Mesenchymal stem cell (in vitro differentiated cells and primary cell): ENCODE measurements around the gene PLCH2.
"Not testable (repeated sequence)": the region's sequence is repeated elsewhere in the genome, so short reads cannot be mapped to it uniquely, and the experiment has no call there.

Experiments
- DNase-seq: peaks from one replicate; pipeline ENCODE4 v3.0.0-alpha.2; 2013
- H2AFZ ChIP-seq: one replicate; pipeline ENCODE4 v1.6.1; 2013; ENCODE audit warnings: low read depth, mild to moderate bottlenecking, control low read depth, inconsistent platforms, low read length, moderate library complexity
- H2AK5ac ChIP-seq: 2 replicates; pipeline ENCODE4 v1.6.1; 2013; ENCODE audit warnings: low read length, moderate library complexity, mild to moderate bottlenecking, inconsistent platforms; ENCODE audit not compliant: severe bottlenecking
- H2BK120ac ChIP-seq: one replicate; pipeline ENCODE4 v1.6.1; 2013; ENCODE audit warnings: low read depth, mild to moderate bottlenecking, inconsistent platforms, low read length, moderate library complexity
- H2BK12ac ChIP-seq, 2 experiments: one replicate each; pipeline ENCODE4 v1.6.1; 2013; ENCODE audit warnings: inconsistent platforms in 2 of 2, low read length in 2 of 2, mild to moderate bottlenecking in 2 of 2, moderate library complexity in 2 of 2, control low read depth in 1 of 2
- H2BK15ac ChIP-seq: one replicate; pipeline ENCODE4 v1.6.1; 2013; ENCODE audit warnings: mild to moderate bottlenecking, low read depth, inconsistent platforms; ENCODE audit not compliant: poor library complexity, severe bottlenecking
- H2BK5ac ChIP-seq: 2 replicates; pipeline ENCODE4 v1.6.1; 2013; ENCODE audit warnings: low read depth, mild to moderate bottlenecking, low read length, control low read depth, inconsistent platforms; ENCODE audit not compliant: poor library complexity, severe bottlenecking
- H3K14ac ChIP-seq, 2 experiments: one replicate each; pipeline ENCODE4 v1.6.1; 2013; ENCODE audit warnings: inconsistent platforms in 2 of 2, low read length in 2 of 2, control low read depth in 1 of 2, mild to moderate bottlenecking in 1 of 2, moderate library complexity in 1 of 2
- H3K18ac ChIP-seq, 2 experiments: one replicate each; pipeline ENCODE4 v1.6.1; 2013; ENCODE audit warnings: inconsistent platforms in 2 of 2, low read length in 2 of 2, control low read depth in 1 of 2, low read depth in 1 of 2, mild to moderate bottlenecking in 1 of 2
- H3K23ac ChIP-seq, 2 experiments: one replicate each; pipeline ENCODE4 v1.6.1; 2013; ENCODE audit warnings: inconsistent platforms in 2 of 2, low read length in 2 of 2, mild to moderate bottlenecking in 2 of 2, moderate library complexity in 2 of 2, control low read depth in 1 of 2
- H3K27ac ChIP-seq: 2 replicates; pipeline ENCODE4 v1.5.1; 2013; ENCODE audit warnings: mild to moderate bottlenecking, moderate library complexity, low read length, control low read depth, inconsistent platforms; ENCODE audit not compliant: poor library complexity, severe bottlenecking
- H3K27me3 ChIP-seq, 2 experiments: 2 replicates each; pipeline versions ENCODE4 v1.6.1 to v1.7.0; 2013; ENCODE audit warnings: low read length in 2 of 2, mild to moderate bottlenecking in 2 of 2, moderate library complexity in 2 of 2, control low read depth in 1 of 2, inconsistent platforms in 1 of 2; ENCODE audit not compliant: control insufficient read depth in 1 of 2, insufficient read depth in 1 of 2
- H3K36me3 ChIP-seq, 2 experiments: 2 replicates each; pipeline versions ENCODE4 v1.6.1 to v1.7.0; 2013; ENCODE audit warnings: low read length in 2 of 2, control low read depth in 1 of 2, inconsistent platforms in 1 of 2, low read depth in 1 of 2, mild to moderate bottlenecking in 1 of 2; ENCODE audit not compliant: insufficient read depth in 2 of 2, control insufficient read depth in 1 of 2
- H3K4ac ChIP-seq, 2 experiments: one replicate each; pipeline ENCODE4 v1.6.1; 2013; ENCODE audit warnings: inconsistent platforms in 2 of 2, low read length in 2 of 2, mild to moderate bottlenecking in 2 of 2, moderate library complexity in 2 of 2, control low read depth in 1 of 2, low read depth in 1 of 2
- H3K4me1 ChIP-seq: 2 replicates; pipeline ENCODE4 v1.6.1; 2013; ENCODE audit warnings: low read depth, low read length, control low read depth; ENCODE audit not compliant: control insufficient read depth, insufficient read depth
- H3K4me2 ChIP-seq: 2 replicates; pipeline ENCODE4 v1.6.1; 2013; ENCODE audit warnings: low read length, mild to moderate bottlenecking, inconsistent platforms; ENCODE audit not compliant: poor library complexity, severe bottlenecking
- H3K4me3 ChIP-seq, 2 experiments: 2 replicates each; pipeline versions ENCODE4 v1.5.1 to v1.7.0; 2013; ENCODE audit warnings: low read length in 2 of 2, mild to moderate bottlenecking in 2 of 2, control low read depth in 1 of 2, low read depth in 1 of 2; ENCODE audit not compliant: insufficient read depth in 1 of 2
- H3K79me1 ChIP-seq: replicated peaks from 2 replicates; pipeline ENCODE4 v1.6.1; 2013; ENCODE audit warnings: mild to moderate bottlenecking, control low read depth, low read length, inconsistent platforms; ENCODE audit not compliant: poor library complexity, severe bottlenecking
- H3K9ac ChIP-seq: 2 replicates; pipeline ENCODE4 v1.7.0; 2013; ENCODE audit warnings: mild to moderate bottlenecking, low read length, moderate library complexity
- H3K9me3 ChIP-seq: 2 replicates; pipeline ENCODE4 v1.7.0; 2013; ENCODE audit warnings: mild to moderate bottlenecking, low read length; ENCODE audit not compliant: control insufficient read depth
- H4K8ac ChIP-seq: one replicate; pipeline ENCODE4 v1.6.1; 2013; ENCODE audit warnings: inconsistent platforms, mild to moderate bottlenecking, low read length, moderate library complexity
- H4K91ac ChIP-seq: one replicate; pipeline ENCODE4 v1.6.1; 2013; ENCODE audit warnings: mild to moderate bottlenecking, low read length, inconsistent platforms
- WGBS: methylation state at CpG from one replicate; pipeline ENCODE4 v1.1.7; 2013; ENCODE audit warnings: mixed read lengths; 5-methylcytosine and 5-hydroxymethylcytosine counted together

PLCH2 gene

DNA sequence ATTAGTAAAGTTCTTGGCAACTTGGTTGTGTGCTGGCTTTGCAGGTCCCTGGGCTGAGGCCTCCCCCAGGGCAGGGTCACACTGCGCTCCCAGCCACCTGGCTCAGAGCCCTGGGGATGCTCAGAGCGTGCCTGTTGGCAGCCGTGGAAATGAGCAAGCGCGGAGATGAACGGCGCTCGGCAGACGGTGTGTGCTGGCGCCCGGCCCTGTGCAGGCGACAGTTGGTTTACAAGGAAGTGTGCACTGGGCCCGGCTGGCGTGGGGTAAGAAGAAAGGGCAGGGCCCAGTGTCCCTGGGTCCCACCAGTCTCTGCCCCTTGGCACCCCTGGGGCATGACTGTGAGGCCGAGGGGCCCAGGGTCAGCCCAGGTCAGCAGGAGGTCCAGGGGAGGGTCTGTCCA is 38.1 kb upstream of the PLCH2 start:
- Histone ChIP-seq H2AK5ac (no peak overlapping the region), H3K9ac (no peak overlapping the region), H2BK12ac (no peak overlapping the region), H2BK15ac (no peak overlapping the region), H3K4ac (no peak overlapping the region), H2BK5ac (no peak overlapping the region), H3K23ac (no peak overlapping the region), H3K4me1 (peaks cover 17% of the 10 kb centered on the region), H2BK120ac (no peak overlapping the region), H3K4me3 (no peak overlapping the region), H3K27me3 (peaks cover 18 to 67% of the 10 kb centered on the region in 2 experiments), H4K91ac (no peak overlapping the region), H3K79me1 (no peaks in the 10 kb centered on the region), H2AFZ (no peak overlapping the region), H3K4me2 (no peak overlapping the region), H3K14ac (no peak overlapping the region), H3K36me3 (no peaks in the 10 kb centered on the region), H3K27ac (no peak overlapping the region), H3K18ac (no peak overlapping the region), H4K8ac (no peak overlapping the region), H3K9me3 (no peaks in the 10 kb centered on the region)
- DNase-seq: no peak
- WGBS: 85% methylated on average over 15 of the region's 15 CpGs

DNA sequence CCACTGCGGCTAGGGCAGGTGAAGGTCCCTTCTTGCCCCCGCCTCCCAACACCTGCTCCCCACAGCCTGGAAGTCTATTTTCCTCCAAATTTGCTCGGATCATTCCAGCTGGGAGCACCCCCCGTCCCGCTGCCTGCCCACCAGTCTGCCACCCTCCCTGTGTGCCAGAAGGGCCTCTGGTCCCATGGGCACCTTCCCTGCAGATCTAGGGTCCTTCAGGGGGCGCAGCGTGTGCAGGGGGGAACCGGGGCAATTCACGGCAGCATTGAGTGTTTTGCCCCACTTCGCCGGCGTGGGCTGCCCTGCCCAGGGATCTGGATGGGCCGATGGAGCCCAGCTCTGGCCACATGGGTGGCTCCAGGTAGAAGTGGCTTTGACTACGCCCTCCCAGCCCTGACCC is 37.4 kb upstream of the PLCH2 start:
- H2AK5ac ChIP-seq: no peak overlapping the region
- no peak overlapping the region for H3K18ac ChIP-seq
- H3K79me1 ChIP-seq: no peaks in the 10 kb centered on the region
- H4K91ac ChIP-seq: no peak overlapping the region
- H2BK12ac ChIP-seq: no peak overlapping the region
- H3K36me3 ChIP-seq: no peaks in the 10 kb centered on the region
- no peak overlapping the region for H2BK15ac ChIP-seq
- no peak overlapping the region for H4K8ac ChIP-seq
- no peak overlapping the region for H3K9ac ChIP-seq
- H2AFZ ChIP-seq: no peak overlapping the region
- no peak overlapping the region for H3K23ac ChIP-seq
- WGBS: 90% methylated on average over 14 of the region's 14 CpGs
- H2BK120ac ChIP-seq: no peak overlapping the region
- no peak overlapping the region for H3K4me2 ChIP-seq
- no peak overlapping the region for H3K27ac ChIP-seq
- H3K9me3 ChIP-seq: no peaks in the 10 kb centered on the region
- DNase-seq: no peak
- no peak overlapping the region for H3K14ac ChIP-seq
- H3K4me1 ChIP-seq: peaks cover 22% of the 10 kb centered on the region
- H3K4ac ChIP-seq: no peak overlapping the region
- H3K4me3 ChIP-seq: no peak overlapping the region
- peaks cover 12 to 63% of the 10 kb centered on the region in 2 experiments for H3K27me3 ChIP-seq
- no peak overlapping the region for H2BK5ac ChIP-seq

DNA sequence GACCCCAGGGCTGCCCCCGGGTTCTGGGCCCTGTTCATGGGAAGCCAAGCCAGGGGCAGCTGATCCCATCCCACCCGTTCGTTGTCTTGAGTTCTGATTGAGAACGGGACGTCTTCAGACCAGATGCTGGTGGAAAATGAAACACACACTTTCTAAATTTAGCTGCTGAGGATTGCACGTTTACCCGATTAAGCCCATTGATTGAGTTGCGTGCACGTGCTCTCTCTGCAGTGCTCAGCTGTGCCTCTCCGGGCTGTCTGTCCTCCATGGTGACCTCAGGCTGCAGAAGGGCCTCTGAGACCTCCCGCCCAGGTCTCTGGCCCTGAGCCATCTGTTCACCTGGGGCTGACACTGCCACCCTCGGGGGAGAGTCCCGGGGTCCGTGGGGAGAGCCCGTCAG is 36.7 kb upstream of the PLCH2 start:
- no peaks in the 10 kb centered on the region for H3K9me3 ChIP-seq
- no peak overlapping the region for H3K4ac ChIP-seq
- H3K4me2 ChIP-seq: no peak overlapping the region
- no peaks in the 10 kb centered on the region for H3K36me3 ChIP-seq
- H3K14ac ChIP-seq: no peak overlapping the region
- no peaks in the 10 kb centered on the region for H3K79me1 ChIP-seq
- H2BK12ac ChIP-seq: no peak overlapping the region
- no peak overlapping the region for H2AFZ ChIP-seq
- H3K27me3 ChIP-seq: peaks cover 7 to 62% of the 10 kb centered on the region in 2 experiments
- H4K8ac ChIP-seq: no peak overlapping the region
- no peak overlapping the region for H2AK5ac ChIP-seq
- H3K23ac ChIP-seq: no peak overlapping the region
- no peak for DNase-seq
- H2BK5ac ChIP-seq: no peak overlapping the region
- H2BK120ac ChIP-seq: no peak overlapping the region
- 87% methylated on average over 15 of the region's 15 CpGs for WGBS
- H4K91ac ChIP-seq: no peak overlapping the region
- H3K4me3 ChIP-seq: no peak overlapping the region
- no peak overlapping the region for H2BK15ac ChIP-seq
- no peak overlapping the region for H3K27ac ChIP-seq
- H3K9ac ChIP-seq: no peak overlapping the region
- H3K18ac ChIP-seq: no peak overlapping the region
- H3K4me1 ChIP-seq: peaks cover 28% of the 10 kb centered on the region

DNA sequence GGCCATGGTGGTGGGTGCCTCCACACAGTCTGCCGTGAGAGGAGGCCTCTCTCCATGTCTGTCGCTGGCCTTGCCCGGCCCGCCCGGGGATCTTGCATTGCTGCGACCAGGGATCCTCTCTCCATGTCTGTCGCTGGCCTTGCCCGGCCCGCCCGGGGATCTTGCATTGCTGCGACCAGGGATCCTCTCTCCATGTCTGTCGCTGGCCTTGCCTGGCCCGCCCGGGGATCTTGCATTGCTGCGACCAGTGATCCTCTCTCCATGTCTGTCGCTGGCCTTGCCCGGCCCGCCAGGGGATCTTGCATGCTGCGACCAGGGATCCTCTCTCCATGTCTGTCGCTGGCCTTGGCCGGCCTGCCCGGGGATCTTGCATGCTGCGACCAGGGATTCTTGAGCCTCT is 35.7 kb upstream of the PLCH2 start:
- H3K4me3 ChIP-seq, H3K23ac ChIP-seq, H2BK15ac ChIP-seq, H3K27ac ChIP-seq, H2BK12ac ChIP-seq, H3K36me3 ChIP-seq, H3K18ac ChIP-seq, H3K4ac ChIP-seq, H2BK120ac ChIP-seq, H3K79me1 ChIP-seq, H2BK5ac ChIP-seq, H4K91ac ChIP-seq, H3K14ac ChIP-seq, H3K9ac ChIP-seq, H3K9me3 ChIP-seq, H4K8ac ChIP-seq, DNase-seq, H2AFZ ChIP-seq, H3K4me2 ChIP-seq, H2AK5ac ChIP-seq: not testable (repeated sequence)
- Histone ChIP-seq H3K27me3 (peaks cover 0 to 62% of the 10 kb centered on the region in 2 experiments), H3K4me1 (peaks cover 38% of the 10 kb centered on the region)
- WGBS: 93% methylated on average over 23 of the region's 23 CpGs
